H1 (cell line): Measurements from ENCODE around the gene SH3RF3. TPM values are rescaled to one million over a fixed set of nuclear protein-coding genes. Genes with fewer than 3 reads are reported as not detected.

Source experiments
- CTCF ChIA-PET: fragments of 300-600 bp; sonication (Branson Sonifier 250); formaldehyde crosslinking; loops from one replicate; lab custom pipeline; 2021; ENCODE audit not compliant: partially characterized antibody; lab: Charles Lee
- POLR2A ChIA-PET: fragments of 300-600 bp; sonication (Branson Sonifier 250); formaldehyde crosslinking; loops from one replicate; lab custom pipeline; 2021; ENCODE audit warnings: inconsistent platforms; ENCODE audit not compliant: partially characterized antibody; lab: Charles Lee
- DNase-seq, 2 experiments: peaks; one replicate each; pipeline versions ENCODE4 v3.0.0 to v3.0.0-alpha.2; 2010 to 2022; ENCODE audit warnings: low spot score in 2 of 2, low read depth in 1 of 2, mixed read lengths in 1 of 2
- FAIRE-seq: peaks from 2 replicates; lab custom pipeline; 2011; peaks lifted over from hg19 to GRCh38; lab: Jason Lieb, UNC
- H2AFZ ChIP-seq: 2 replicates; pipeline ENCODE4 v1.8.1; 2012; ENCODE audit warnings: low read length, inconsistent platforms
- H2AK5ac ChIP-seq: 2 replicates; pipeline ENCODE4 v1.6.1; 2013; ENCODE audit warnings: low read depth, low read length
- H2BK120ac ChIP-seq: replicated peaks from 2 replicates; pipeline ENCODE3; 2013; ENCODE audit warnings: low read depth, low read length, inconsistent platforms
- H2BK12ac ChIP-seq: 2 replicates; pipeline ENCODE4 v1.6.1; 2013; ENCODE audit warnings: low read depth, low read length
- H2BK15ac ChIP-seq: 2 replicates; pipeline ENCODE4 v1.6.1; 2013; ENCODE audit warnings: low read length
- H2BK20ac ChIP-seq: 2 replicates; pipeline ENCODE4 v1.6.1; 2013; ENCODE audit warnings: low read length
- H2BK5ac ChIP-seq: 2 replicates; pipeline ENCODE4 v1.6.1; 2013; ENCODE audit warnings: low read depth, low read length
- H3K14ac ChIP-seq: 2 replicates; pipeline ENCODE4 v1.6.1; 2013; ENCODE audit warnings: inconsistent platforms; ENCODE audit not compliant: insufficient read length
- H3K18ac ChIP-seq: 2 replicates; pipeline ENCODE4 v1.6.1; 2013; ENCODE audit warnings: low read length; ENCODE audit errors: extremely low read depth
- H3K23ac ChIP-seq: 2 replicates; pipeline ENCODE4 v1.6.1; 2013; ENCODE audit warnings: inconsistent platforms; ENCODE audit not compliant: insufficient read length
- H3K23me2 ChIP-seq: 2 replicates; pipeline ENCODE4 v1.6.1; 2013; ENCODE audit warnings: low read depth, low read length
- H3K27ac ChIP-seq: 2 replicates; pipeline ENCODE4 v1.6.1; 2011; ENCODE audit warnings: low read depth, low read length, inconsistent platforms
- H3K27me3 ChIP-seq, 4 experiments: replicated peaks in 1 of 4; 1 replicate in 1 of 4; 2 replicates in 3 of 4; pipeline versions ENCODE4 v1.6.1 to v1.8.1; 2011 to 2013; ENCODE audit warnings: low read length in 3 of 4, mild to moderate bottlenecking in 3 of 4, inconsistent platforms in 2 of 4, mixed read lengths in 2 of 4, moderate library complexity in 1 of 4; ENCODE audit not compliant: control insufficient read depth in 3 of 4, insufficient read depth in 3 of 4; ENCODE audit errors: extremely low read depth in 1 of 4
- H3K36me3 ChIP-seq, 4 experiments: 2 replicates each; pipeline versions ENCODE4 v1.6.1 to v1.8.1; 2011 to 2013; ENCODE audit warnings: mild to moderate bottlenecking in 4 of 4, low read length in 3 of 4, moderate library complexity in 2 of 4, control low read depth in 1 of 4, inconsistent platforms in 1 of 4; ENCODE audit not compliant: insufficient read depth in 4 of 4, control insufficient read depth in 2 of 4
- H3K4ac ChIP-seq: replicated peaks from 2 replicates; pipeline ENCODE3; 2013; ENCODE audit warnings: low read length, low read depth, mixed read lengths, inconsistent platforms; ENCODE audit not compliant: insufficient read length
- H3K4me1 ChIP-seq, 4 experiments: replicated peaks in 1 of 4; 1 replicate in 1 of 4; 2 replicates in 3 of 4; pipeline versions ENCODE4 v1.6.1 to v1.8.1; 2011 to 2013; ENCODE audit warnings: low read length in 3 of 4, inconsistent platforms in 2 of 4, mixed read lengths in 1 of 4; ENCODE audit not compliant: insufficient read depth in 4 of 4, control insufficient read depth in 3 of 4
- H3K4me2 ChIP-seq, 2 experiments: 2 replicates each; pipeline versions ENCODE4 v1.6.1 to v1.8.1; 2011 to 2013; ENCODE audit warnings: low read depth in 2 of 2, low read length in 2 of 2, control low read depth in 1 of 2, inconsistent platforms in 1 of 2, mild to moderate bottlenecking in 1 of 2; ENCODE audit not compliant: insufficient read depth in 1 of 2
- H3K4me3 ChIP-seq, 4 experiments: fragments of 200-600, 300-600 bp in 1 of 4; sonication (generic), shearing (Covaris generic), sonication (Bioruptor Twin) in 1 of 4; 2 replicates each; pipeline versions ENCODE4 v1.5.1 to v1.8.1; 2011 to 2016; ENCODE audit warnings: low read length in 4 of 4, low read depth in 3 of 4, control low read depth in 2 of 4, inconsistent platforms in 2 of 4, mild to moderate bottlenecking in 2 of 4, mixed read lengths in 1 of 4, moderate library complexity in 1 of 4; ENCODE audit not compliant: insufficient read depth in 2 of 4; ENCODE audit errors: extremely low read depth in 1 of 4
- H3K56ac ChIP-seq: replicated peaks from 2 replicates; pipeline ENCODE3; 2013; ENCODE audit warnings: low read depth, mild to moderate bottlenecking, mixed read lengths, low read length, inconsistent platforms; ENCODE audit not compliant: insufficient read length
- H3K79me1 ChIP-seq: 2 replicates; pipeline ENCODE4 v1.6.1; 2013; ENCODE audit warnings: low read depth, low read length, control low read depth
- H3K79me2 ChIP-seq, 2 experiments: 2 replicates each; pipeline versions ENCODE4 v1.6.1 to v1.8.1; 2012 to 2013; ENCODE audit warnings: low read length in 2 of 2, mild to moderate bottlenecking in 2 of 2, inconsistent platforms in 1 of 2; ENCODE audit not compliant: insufficient read depth in 2 of 2, control insufficient read depth in 1 of 2
- H3K9ac ChIP-seq, 4 experiments: replicated peaks in 1 of 4; 1 replicate in 1 of 4; 2 replicates in 3 of 4; pipeline versions ENCODE4 v1.6.1 to v1.8.1; 2011 to 2013; ENCODE audit warnings: low read depth in 3 of 4, low read length in 3 of 4, control low read depth in 2 of 4, mild to moderate bottlenecking in 2 of 4, moderate library complexity in 2 of 4, inconsistent platforms in 1 of 4; ENCODE audit errors: extremely low read depth in 1 of 4
- H3K9me3 ChIP-seq, 2 experiments: 2 replicates each; pipeline versions ENCODE4 v1.6.1 to v1.8.1; 2012 to 2013; ENCODE audit warnings: mild to moderate bottlenecking in 2 of 2, moderate library complexity in 2 of 2, control low read depth in 1 of 2, inconsistent platforms in 1 of 2, low read depth in 1 of 2, low read length in 1 of 2, mixed read lengths in 1 of 2; ENCODE audit not compliant: insufficient read depth in 2 of 2
- H4K20me1 ChIP-seq, 2 experiments: replicated peaks in 1 of 2; 2 replicates each; pipeline versions ENCODE3 to v1.8.1; 2011 to 2013; ENCODE audit warnings: inconsistent platforms in 2 of 2, low read length in 2 of 2, mild to moderate bottlenecking in 1 of 2; ENCODE audit not compliant: insufficient read depth in 2 of 2, control insufficient read depth in 1 of 2
- H4K5ac ChIP-seq: 2 replicates; pipeline ENCODE4 v1.6.1; 2013; ENCODE audit warnings: low read length, low read depth, mixed read lengths, inconsistent platforms; ENCODE audit not compliant: insufficient read length
- H4K8ac ChIP-seq: 2 replicates; pipeline ENCODE4 v1.8.0; 2013; ENCODE audit warnings: mild to moderate bottlenecking, moderate library complexity, low read length, inconsistent platforms; ENCODE audit not compliant: insufficient read depth; ENCODE audit errors: extremely low read depth
- H4K91ac ChIP-seq: replicated peaks from 2 replicates; pipeline ENCODE3; 2013; ENCODE audit warnings: low read length, mixed read lengths, inconsistent platforms; ENCODE audit not compliant: insufficient read length
- E2F6 ChIP-seq: IDR thresholded peaks from 2 replicates; pipeline ENCODE4 v1.6.1; 2012; ENCODE audit warnings: inconsistent platforms
- EGR1 ChIP-seq: IDR thresholded peaks from 2 replicates; pipeline ENCODE4 v1.6.1; 2011; ENCODE audit warnings: low read depth, low read length, borderline replicate concordance
- POLR2AphosphoS5 ChIP-seq: IDR thresholded peaks from 2 replicates; pipeline ENCODE4 v1.6.1; 2011; ENCODE audit warnings: low read depth, low read length
- RAD21 ChIP-seq, 2 experiments: IDR thresholded peaks in 1 of 2; conservative IDR thresholded peaks in 1 of 2; 2 replicates each; pipeline ENCODE4 v1.6.1; 2011; ENCODE audit warnings: low read depth in 2 of 2, low read length in 2 of 2, improper control_type of control experiment in 1 of 2, inconsistent platforms in 1 of 2, mild to moderate bottlenecking in 1 of 2, moderate library complexity in 1 of 2
- SIX5 ChIP-seq: IDR thresholded peaks from 2 replicates; pipeline ENCODE4 v1.6.1; 2011; ENCODE audit warnings: mild to moderate bottlenecking, low read depth, low read length
- TAF1 ChIP-seq: IDR thresholded peaks from 2 replicates; pipeline ENCODE4 v1.6.1; 2011; ENCODE audit warnings: mild to moderate bottlenecking, low read depth, low read length
- WGBS, 2 experiments: shearing (Covaris generic) in 1 of 2; methylation state at CpG; one replicate each; pipeline versions ENCODE4 v1.1.6 to v1.1.7; 2013 to 2015; ENCODE audit warnings: low lambda C conversion rate in 2 of 2, mixed read lengths in 2 of 2, inconsistent platforms in 1 of 2, low coverage in 1 of 2, missing lambda C conversion rate in 1 of 2; ENCODE audit not compliant: insufficient replicate concordance in 2 of 2, insufficient coverage in 1 of 2, insufficient read length in 1 of 2; ENCODE audit errors: extremely low coverage in 1 of 2, missing lambda C conversion rate in 1 of 2; 5-methylcytosine and 5-hydroxymethylcytosine counted together
- polyA plus RNA-seq, 7 experiments: library from polyadenylated mRNA; depleted of rRNA in 3 of 7; stranded (reverse) in 5 of 7; unstranded in 2 of 7; fragments of >200 nt in 5 of 7; fragments of 200-250 nt in 2 of 7; gene quantifications; 1 replicate in 5 of 7; 2 replicates in 1 of 7; 4 replicates in 1 of 7; pipeline versions ENCODE4 v1.2.1 to v1.2.3, GENCODE V29; 2011 to 2013; ENCODE audit warnings: missing spikeins in 2 of 7, mixed read lengths in 2 of 7
- total RNA-seq: library from RNA; stranded (reverse); fragmentation: NEBNext Ultra II Directional; extraction: Animal tissue kit (Norgen Biotek cat#: 25700); gene quantifications from 2 replicates; pipeline ENCODE4 v1.2.1, GENCODE V29; 2021

The SH3RF3 gene
- total and polyA plus RNA-seq, 2 of the 8 experiments (the other 6 are each of a cell fraction or from before 2014, with no cell fraction given), result 0.11 to 0.65 TPM

- Histone ChIP-seq H2BK20ac (no peak overlapping the region), H3K9me3 (no peaks in the 10 kb centered on the region), H3K79me2 (no peaks in the 10 kb centered on the region), H3K9ac (no peak overlapping the region), H4K20me1 (no peaks in the 10 kb centered on the region), H2AK5ac (no peak overlapping the region), H3K23me2 (no peaks in the 10 kb centered on the region), H2BK120ac (no peak overlapping the region), H3K23ac (no peak overlapping the region), H3K36me3 (no peaks in the 10 kb centered on the region), H3K27ac (no peak overlapping the region), H4K8ac (no peak overlapping the region), H3K4ac (no peak overlapping the region), H3K4me1 (no peaks in the 10 kb centered on the region), H3K18ac (no peak overlapping the region), H2BK15ac (no peak overlapping the region)
- FAIRE-seq, result no peak
- TF ChIP-seq EGR1, result no peak
- no peak for TF ChIP-seq SIX5
- TF ChIP-seq POLR2AphosphoS5, result no peak
- no peak for TF ChIP-seq TAF1
- TF ChIP-seq RAD21 (IDR thresholded peaks at IDR 0.05 in 1 of 2, conservative IDR thresholded peaks at IDR 0.05 in 1 of 2; ENCODE audit: low read depth in 2 of 2, low read length in 2 of 2), result no peak
- no peak for TF ChIP-seq E2F6
- TF ChIP-seq, all 59 proteins: peak for 0
- 86% methylated on average over 17 of the region's 19 CpGs; no CpG with 5 or more reads in 1 of the 2 experiments for WGBS, 2 experiments
- H3K56ac ChIP-seq, result no peak overlapping the region
- no peak overlapping the region for H3K14ac ChIP-seq
- no peak overlapping the region for H3K4me3 ChIP-seq
- no peak overlapping the region for H4K5ac ChIP-seq
- CTCF ChIA-PET, result interaction anchor here (1.0 to 1.2 kb wide), 2 partner anchors 11 to 206 kb away, joined by 3 read pairs; no protein-coding TSS in a partner anchor
- no peak overlapping the region for H2BK5ac ChIP-seq
- DNase-seq, result no peak
- no peak overlapping the region; a peak in 1 of 4 replicates for H3K4me2 ChIP-seq
- H2BK12ac ChIP-seq, result no peak overlapping the region
- no peak overlapping the region for H4K91ac ChIP-seq
- no peak overlapping the region for H2AFZ ChIP-seq
- POLR2A ChIA-PET, result no interaction called here
- H3K27me3 ChIP-seq, result no peaks in the 10 kb centered on the region
- H3K79me1 ChIP-seq, result no peaks in the 10 kb centered on the region
Measured at GRCh38 chr2:109486711-109487535, 357.9 kb downstream of the SH3RF3 start.
